Measurements from ENCODE around the gene ART3. TPM values are rescaled to one million over a fixed set of nuclear protein-coding genes. Genes with fewer than 3 reads are reported as not detected.

ART3 gene
- total and polyA plus RNA-seq, 9 of the 15 experiments (the other 6 are each of a cell fraction or from before 2014, with no cell fraction given): 0.69 to 1.4 (median 1.1) TPM; not detected in 1

DNA sequence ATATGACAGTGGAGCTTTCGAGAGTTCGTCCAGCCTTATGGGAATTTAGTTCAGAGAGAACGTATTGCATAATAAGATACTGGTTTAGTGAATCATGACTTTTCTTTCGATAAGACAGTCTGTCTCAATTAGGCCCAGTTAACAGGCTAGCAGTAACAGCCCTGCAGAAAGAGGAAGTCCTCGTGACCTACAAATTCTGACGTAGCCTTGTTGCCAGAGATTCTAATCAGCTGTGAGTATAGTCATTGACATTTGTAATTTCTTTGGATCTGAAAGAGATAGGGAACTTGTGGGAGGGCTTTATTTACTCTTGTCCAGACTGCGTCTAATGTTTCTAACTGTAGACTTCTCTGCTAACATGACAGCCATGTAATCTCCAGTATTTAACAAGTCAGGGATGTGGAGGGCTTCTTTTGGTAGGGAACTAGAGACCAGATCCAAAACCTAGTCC lies 15.8 kb downstream of the ART3 start (continued):
- TF ChIP-seq, protein P1, sequence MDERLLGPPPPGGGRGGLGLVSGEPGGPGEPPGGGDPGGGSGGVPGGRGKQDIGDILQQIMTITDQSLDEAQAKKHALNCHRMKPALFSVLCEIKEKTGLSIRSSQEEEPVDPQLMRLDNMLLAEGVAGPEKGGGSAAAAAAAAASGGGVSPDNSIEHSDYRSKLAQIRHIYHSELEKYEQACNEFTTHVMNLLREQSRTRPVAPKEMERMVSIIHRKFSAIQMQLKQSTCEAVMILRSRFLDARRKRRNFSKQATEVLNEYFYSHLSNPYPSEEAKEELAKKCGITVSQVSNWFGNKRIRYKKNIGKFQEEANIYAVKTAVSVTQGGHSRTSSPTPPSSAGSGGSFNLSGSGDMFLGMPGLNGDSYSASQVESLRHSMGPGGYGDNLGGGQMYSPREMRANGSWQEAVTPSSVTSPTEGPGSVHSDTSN (CRISPR knock-in tag; IDR thresholded peaks at IDR 0.05; ENCODE audit: low read depth): no peak
- TF ChIP-seq, protein P1 (tag; conservative IDR thresholded peaks at IDR 0.05; ENCODE audit: low read depth): peak; percentile 82
- TF ChIP-seq, protein P2, sequence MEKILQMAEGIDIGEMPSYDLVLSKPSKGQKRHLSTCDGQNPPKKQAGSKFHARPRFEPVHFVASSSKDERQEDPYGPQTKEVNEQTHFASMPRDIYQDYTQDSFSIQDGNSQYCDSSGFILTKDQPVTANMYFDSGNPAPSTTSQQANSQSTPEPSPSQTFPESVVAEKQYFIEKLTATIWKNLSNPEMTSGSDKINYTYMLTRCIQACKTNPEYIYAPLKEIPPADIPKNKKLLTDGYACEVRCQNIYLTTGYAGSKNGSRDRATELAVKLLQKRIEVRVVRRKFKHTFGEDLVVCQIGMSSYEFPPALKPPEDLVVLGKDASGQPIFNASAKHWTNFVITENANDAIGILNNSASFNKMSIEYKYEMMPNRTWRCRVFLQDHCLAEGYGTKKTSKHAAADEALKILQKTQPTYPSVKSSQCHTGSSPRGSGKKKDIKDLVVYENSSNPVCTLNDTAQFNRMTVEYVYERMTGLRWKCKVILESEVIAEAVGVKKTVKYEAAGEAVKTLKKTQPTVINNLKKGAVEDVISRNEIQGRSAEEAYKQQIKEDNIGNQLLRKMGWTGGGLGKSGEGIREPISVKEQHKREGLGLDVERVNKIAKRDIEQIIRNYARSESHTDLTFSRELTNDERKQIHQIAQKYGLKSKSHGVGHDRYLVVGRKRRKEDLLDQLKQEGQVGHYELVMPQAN (IDR thresholded peaks at IDR 0.05; ENCODE audit: borderline replicate concordance): no peak
- TF ChIP-seq PTRF (tag; IDR thresholded peaks at IDR 0.05) (no peak), EZH2 (IDR thresholded peaks at IDR 0.05; ENCODE audit: borderline replicate concordance, low read depth, low read length) (no peak), SRSF7 (optimal IDR thresholded peaks at IDR 0.05; ENCODE audit: low read depth, low read length) (no peak), CCAR2 (IDR thresholded peaks at IDR 0.05; ENCODE audit: low read depth, low read length) (no peak), ZNF239 (CRISPR knock-in tag; IDR thresholded peaks at IDR 0.05) (no peak), GTF2A2 (tag; IDR thresholded peaks at IDR 0.05) (no peak), ATF7 (IDR thresholded peaks at IDR 0.05) (peak; percentile 97), ARNT (IDR thresholded peaks at IDR 0.05) (peak in 1 of 2 experiments; percentile 57; a peak in 1 of 4 replicates), NELFE (IDR thresholded peaks at IDR 0.05; ENCODE audit: insufficient read depth, insufficient read length) (no peak), IFI16 (CRISPR knock-in tag; IDR thresholded peaks at IDR 0.05) (no peak), KLF1 (tag; IDR thresholded peaks at IDR 0.05) (no peak), CREBBP (IDR thresholded peaks at IDR 0.05; ENCODE audit: low read depth, low read length) (no peak), PHB (CRISPR knock-in tag; IDR thresholded peaks at IDR 0.05) (no peak), MAFG (tag; conservative IDR thresholded peaks at IDR 0.05) (no peak; the same call in 1 of the 2 replicates), FOXP1 (CRISPR knock-in tag; IDR thresholded peaks at IDR 0.05) (no peak), ZNF165 (CRISPR knock-in tag; IDR thresholded peaks at IDR 0.05; ENCODE audit: borderline replicate concordance) (no peak)
